GM19351 (cell line): Measurements from ENCODE around the gene POLR2A.

Experiments used
- ATAC-seq: cut with Tn5 transposase; IDR thresholded peaks from one replicate; pipeline ENCODE4 v1.9.1; 2021; ENCODE audit warnings: mild to moderate bottlenecking, moderate library complexity; ENCODE audit not compliant: unreplicated experiment

Gene POLR2A

GRCh38 chr17:7484067-7484918 is at the start of gene POLR2A:
Gene POLR2A, plus strand, starts transcription at chr17:7484366.
- peak; percentile 60 for ATAC-seq

- ATAC-seq = peak; percentile 15
Observed at GRCh38 chr17:7435676-7436555, 48.2 kb upstream of the POLR2A start.

- no peak for ATAC-seq
Observed at GRCh38 chr17:7436556-7437368, 47.4 kb upstream of the POLR2A start.

GRCh38 chr17:7437369-7437863 is 46.8 kb upstream of the POLR2A start:
- no peak for ATAC-seq

GRCh38 chr17:7437950-7438614 is 46.1 kb upstream of the POLR2A start:
- ATAC-seq = no peak

- ATAC-seq = no peak
Observed at GRCh38 chr17:7438656-7439460, 45.3 kb upstream of the POLR2A start.

GRCh38 chr17:7439462-7440112 is 44.6 kb upstream of the POLR2A start, which contains the start of gene FGF11:
Gene FGF11, plus strand, starts transcription at chr17:7439512. Its CDS starts 109 bp downstream, at chr17:7439621.
- ATAC-seq = no peak

GRCh38 chr17:7440113-7440833 is 43.9 kb upstream of the POLR2A start:
- no peak for ATAC-seq

GRCh38 chr17:7440834-7441195 is 43.4 kb upstream of the POLR2A start:
- ATAC-seq = no peak

GRCh38 chr17:7441266-7441665 is 42.9 kb upstream of the POLR2A start:
- no peak for ATAC-seq

GRCh38 chr17:7442142-7442541 is 42.0 kb upstream of the POLR2A start:
- no peak for ATAC-seq

- ATAC-seq = no peak
Observed at GRCh38 chr17:7443499-7444485, 40.4 kb upstream of the POLR2A start.

GRCh38 chr17:7444682-7445618 is 39.2 kb upstream of the POLR2A start, which contains the start of gene CHRNB1:
Gene CHRNB1, plus strand, starts transcription at chr17:7445061. Its CDS starts 67 bp downstream, at chr17:7445128.
- no peak for ATAC-seq

- ATAC-seq = no peak
Observed at GRCh38 chr17:7445619-7445968, 38.6 kb upstream of the POLR2A start.

- no peak for ATAC-seq
Observed at GRCh38 chr17:7448461-7448860, 35.7 kb upstream of the POLR2A start.

- ATAC-seq = no peak
Observed at GRCh38 chr17:7459961-7460545, 24.1 kb upstream of the POLR2A start.
